ENCODE results near the gene IPO5.

IPO5 gene

DNA sequence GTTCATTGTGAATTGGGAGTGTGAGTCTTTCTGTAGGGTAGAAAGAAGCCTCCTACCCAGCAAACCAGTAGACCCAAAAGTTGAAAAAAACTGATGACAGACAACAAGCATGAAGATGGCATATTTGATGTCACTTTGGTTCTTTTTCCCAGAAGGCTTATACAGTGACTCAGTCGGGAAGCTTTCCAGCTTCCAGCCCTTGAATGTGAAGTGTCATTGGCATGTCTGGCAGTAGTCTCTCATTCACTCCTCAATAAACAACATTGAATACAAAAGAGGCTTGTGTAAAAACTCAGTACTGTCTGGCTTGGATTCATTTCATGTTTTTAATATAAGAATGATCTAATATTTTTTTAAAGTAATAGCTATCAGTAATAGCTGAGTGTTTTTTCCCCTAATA lies 68.7 kb downstream of the IPO5 start:
- no peak overlapping the region for H3K4me2 ChIP-seq (ENCODE audit: low read length)
- no peaks in the 10 kb centered on the region for H3F3A ChIP-seq (ENCODE audit: insufficient read depth, low read length)
- no peaks in the 10 kb centered on the region for H4K20me1 ChIP-seq (ENCODE audit: insufficient read depth, low read length)
- no peak overlapping the region for H3K9ac ChIP-seq (ENCODE audit: low read length)
- no peak overlapping the region for H2AFZ ChIP-seq (ENCODE audit: low read length)
- H3K9me3 ChIP-seq (ENCODE audit: low read length): no peaks in the 10 kb centered on the region
- H3K4me3 ChIP-seq (ENCODE audit: low read depth, low read length, poor library complexity, severe bottlenecking): no peak overlapping the region
- no peak for TF ChIP-seq EZH2 (IDR thresholded peaks at IDR 0.05; ENCODE audit: borderline replicate concordance, low read length)
- peaks cover 69% of the 10 kb centered on the region for H3K36me3 ChIP-seq (ENCODE audit: insufficient read depth, low read length)
- no peaks in the 10 kb centered on the region for H3K79me2 ChIP-seq (ENCODE audit: insufficient read depth, low read length)
- no peaks in the 10 kb centered on the region for H3K9me2 ChIP-seq (ENCODE audit: low read depth, low read length)
- H3K4me1 ChIP-seq (ENCODE audit: insufficient read depth, low read length, severe bottlenecking): no peaks in the 10 kb centered on the region
- no peaks in the 10 kb centered on the region for H3K27me3 ChIP-seq (ENCODE audit: insufficient read depth, low read length)
- no peak overlapping the region for H3K27ac ChIP-seq (ENCODE audit: low read depth, low read length, poor library complexity, severe bottlenecking)

DNA sequence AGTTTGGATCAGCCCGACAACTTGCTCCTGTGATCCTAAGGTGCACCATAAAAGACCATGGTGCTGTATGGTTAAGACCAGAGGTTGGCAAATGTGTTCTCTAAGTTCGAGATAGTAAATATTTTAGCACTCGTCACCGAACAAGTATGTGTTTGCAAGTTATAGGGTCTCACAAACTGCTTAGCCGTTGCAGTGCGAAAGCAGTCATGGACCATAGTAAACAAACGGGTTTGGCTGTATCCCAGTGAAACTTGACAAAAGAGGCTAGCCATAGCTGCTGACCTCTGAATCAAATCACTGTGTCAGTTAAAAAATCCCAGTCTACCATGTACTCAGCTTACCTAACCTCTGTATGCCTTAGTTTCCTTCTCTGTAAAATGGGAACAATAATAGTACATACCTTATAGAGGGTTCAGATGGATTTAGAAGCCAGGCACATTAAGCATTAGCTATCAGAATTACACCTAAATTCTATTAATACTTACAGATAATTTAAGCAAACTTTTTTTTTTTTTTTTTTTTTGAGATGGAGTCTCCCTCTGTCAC lies 72.1 kb downstream of the IPO5 start:
- no peak overlapping the region for H3K27ac ChIP-seq (ENCODE audit: low read depth, low read length, poor library complexity, severe bottlenecking)
- no peaks in the 10 kb centered on the region for H3F3A ChIP-seq (ENCODE audit: insufficient read depth, low read length)
- no peaks in the 10 kb centered on the region for H3K79me2 ChIP-seq (ENCODE audit: insufficient read depth, low read length)
- H3K9ac ChIP-seq (ENCODE audit: low read length): no peak overlapping the region
- H4K20me1 ChIP-seq (ENCODE audit: insufficient read depth, low read length): no peaks in the 10 kb centered on the region
- no peaks in the 10 kb centered on the region for H3K27me3 ChIP-seq (ENCODE audit: insufficient read depth, low read length)
- no peaks in the 10 kb centered on the region for H3K4me1 ChIP-seq (ENCODE audit: insufficient read depth, low read length, severe bottlenecking)
- no peak overlapping the region for H2AFZ ChIP-seq (ENCODE audit: low read length)
- no peak overlapping the region for H3K4me3 ChIP-seq (ENCODE audit: low read depth, low read length, poor library complexity, severe bottlenecking)
- no peak overlapping the region for H3K4me2 ChIP-seq (ENCODE audit: low read length)
- TF ChIP-seq, protein P1, sequence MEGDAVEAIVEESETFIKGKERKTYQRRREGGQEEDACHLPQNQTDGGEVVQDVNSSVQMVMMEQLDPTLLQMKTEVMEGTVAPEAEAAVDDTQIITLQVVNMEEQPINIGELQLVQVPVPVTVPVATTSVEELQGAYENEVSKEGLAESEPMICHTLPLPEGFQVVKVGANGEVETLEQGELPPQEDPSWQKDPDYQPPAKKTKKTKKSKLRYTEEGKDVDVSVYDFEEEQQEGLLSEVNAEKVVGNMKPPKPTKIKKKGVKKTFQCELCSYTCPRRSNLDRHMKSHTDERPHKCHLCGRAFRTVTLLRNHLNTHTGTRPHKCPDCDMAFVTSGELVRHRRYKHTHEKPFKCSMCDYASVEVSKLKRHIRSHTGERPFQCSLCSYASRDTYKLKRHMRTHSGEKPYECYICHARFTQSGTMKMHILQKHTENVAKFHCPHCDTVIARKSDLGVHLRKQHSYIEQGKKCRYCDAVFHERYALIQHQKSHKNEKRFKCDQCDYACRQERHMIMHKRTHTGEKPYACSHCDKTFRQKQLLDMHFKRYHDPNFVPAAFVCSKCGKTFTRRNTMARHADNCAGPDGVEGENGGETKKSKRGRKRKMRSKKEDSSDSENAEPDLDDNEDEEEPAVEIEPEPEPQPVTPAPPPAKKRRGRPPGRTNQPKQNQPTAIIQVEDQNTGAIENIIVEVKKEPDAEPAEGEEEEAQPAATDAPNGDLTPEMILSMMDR (IDR thresholded peaks at IDR 0.05; ENCODE audit: low read length): no peak
- no peak for TF ChIP-seq EZH2 (IDR thresholded peaks at IDR 0.05; ENCODE audit: borderline replicate concordance, low read length)
- no peaks in the 10 kb centered on the region for H3K9me3 ChIP-seq (ENCODE audit: low read length)
- H3K9me2 ChIP-seq (ENCODE audit: low read depth, low read length): no peaks in the 10 kb centered on the region
- H3K36me3 ChIP-seq (ENCODE audit: insufficient read depth, low read length): peaks cover 37% of the 10 kb centered on the region

DNA sequence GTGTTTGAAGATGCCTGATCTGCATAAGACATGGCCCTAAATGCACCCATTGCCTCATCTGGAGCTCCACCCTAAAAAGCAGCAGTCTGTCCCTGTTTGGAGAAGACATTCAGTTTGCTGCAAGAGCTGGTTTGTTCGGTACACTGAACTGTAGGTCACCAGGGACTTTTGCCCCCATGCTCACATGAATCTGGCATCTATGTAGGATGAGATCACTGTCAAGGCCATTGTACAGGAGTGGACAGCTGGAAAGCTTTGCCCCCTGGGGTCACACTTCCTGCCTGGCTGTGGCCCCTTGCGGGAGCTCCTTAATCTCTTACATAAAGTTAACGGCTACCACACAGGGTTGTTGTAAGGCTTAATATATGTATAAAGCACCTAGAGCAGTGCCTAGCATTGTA lies 73.0 kb downstream of the IPO5 start:
- Histone ChIP-seq H3F3A (ENCODE audit: insufficient read depth, low read length) (no peaks in the 10 kb centered on the region), H3K27me3 (ENCODE audit: insufficient read depth, low read length) (no peaks in the 10 kb centered on the region), H3K9ac (ENCODE audit: low read length) (no peak overlapping the region), H2AFZ (ENCODE audit: low read length) (no peak overlapping the region), H3K4me2 (ENCODE audit: low read length) (no peak overlapping the region), H3K9me3 (ENCODE audit: low read length) (no peaks in the 10 kb centered on the region), H3K27ac (ENCODE audit: low read depth, low read length, poor library complexity, severe bottlenecking) (no peak overlapping the region), H3K36me3 (ENCODE audit: insufficient read depth, low read length) (peaks cover 28% of the 10 kb centered on the region), H4K20me1 (ENCODE audit: insufficient read depth, low read length) (no peaks in the 10 kb centered on the region), H3K4me1 (ENCODE audit: insufficient read depth, low read length, severe bottlenecking) (no peaks in the 10 kb centered on the region), H3K4me3 (ENCODE audit: low read depth, low read length, poor library complexity, severe bottlenecking) (no peak overlapping the region), H3K9me2 (ENCODE audit: low read depth, low read length) (no peaks in the 10 kb centered on the region), H3K79me2 (ENCODE audit: insufficient read depth, low read length) (no peaks in the 10 kb centered on the region)
- no peak for TF ChIP-seq EZH2 (IDR thresholded peaks at IDR 0.05; ENCODE audit: borderline replicate concordance, low read length)
- TF ChIP-seq, protein P1 (IDR thresholded peaks at IDR 0.05; ENCODE audit: low read length): no peak

DNA sequence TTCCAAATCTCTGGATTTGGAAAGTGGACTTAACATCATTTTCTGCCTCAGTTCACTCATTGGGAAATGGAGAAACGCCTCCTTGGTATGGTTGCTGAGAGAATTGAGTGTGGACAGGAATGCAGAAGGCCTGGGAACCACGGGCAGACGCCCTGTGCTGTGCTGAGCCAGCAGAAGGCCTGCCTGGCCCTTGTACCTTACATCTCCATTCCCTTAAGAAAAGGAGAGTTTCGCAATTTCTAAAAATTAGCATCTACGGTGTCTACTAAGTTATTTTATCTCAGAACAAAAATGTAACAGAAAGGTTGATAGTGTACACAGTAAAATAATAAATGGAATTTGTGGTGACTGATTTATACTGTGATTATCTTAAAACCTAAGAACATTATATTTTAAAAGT lies 78.7 kb downstream of the IPO5 start:
- peaks cover 5% of the 10 kb centered on the region; the same call in 1 of the 2 replicates for H3K27me3 ChIP-seq (ENCODE audit: insufficient read depth, low read length)
- no peaks in the 10 kb centered on the region for H3K9me3 ChIP-seq (ENCODE audit: low read length)
- no peak overlapping the region for H3K27ac ChIP-seq (ENCODE audit: low read depth, low read length, poor library complexity, severe bottlenecking)
- H2AFZ ChIP-seq (ENCODE audit: low read length): no peak overlapping the region
- H3K9me2 ChIP-seq (ENCODE audit: low read depth, low read length): no peaks in the 10 kb centered on the region
- no peak overlapping the region for H3K4me3 ChIP-seq (ENCODE audit: low read depth, low read length, poor library complexity, severe bottlenecking)
- no peaks in the 10 kb centered on the region for H3K4me1 ChIP-seq (ENCODE audit: insufficient read depth, low read length, severe bottlenecking)
- TF ChIP-seq, protein P1 (IDR thresholded peaks at IDR 0.05; ENCODE audit: low read length): no peak
- TF ChIP-seq EZH2 (IDR thresholded peaks at IDR 0.05; ENCODE audit: borderline replicate concordance, low read length): no peak
- H3K4me2 ChIP-seq (ENCODE audit: low read length): no peak overlapping the region
- no peaks in the 10 kb centered on the region for H3K79me2 ChIP-seq (ENCODE audit: insufficient read depth, low read length)
- H3K9ac ChIP-seq (ENCODE audit: low read length): no peak overlapping the region
- no peaks in the 10 kb centered on the region for H3K36me3 ChIP-seq (ENCODE audit: insufficient read depth, low read length)
- no peaks in the 10 kb centered on the region for H3F3A ChIP-seq (ENCODE audit: insufficient read depth, low read length)
- H4K20me1 ChIP-seq (ENCODE audit: insufficient read depth, low read length): no peaks in the 10 kb centered on the region
